ENCODE results near the gene KIRREL1. TPM values are rescaled to one million over a fixed set of nuclear protein-coding genes. Genes with fewer than 3 reads are reported as not detected.

KIRREL1 gene
- total and polyA plus RNA-seq, 5 donors from 2014 or later: not detected

GRCh38 chr1:158011714-158012113 lies 18.3 kb downstream of the KIRREL1 start:
- Histone ChIP-seq H3K9me3 (ENCODE audit: control insufficient read depth in 2 of 2, low read length in 2 of 2) (no peaks in the 10 kb centered on the region), H3K27me3 (ENCODE audit: control insufficient read depth, insufficient read depth, low read length) (peaks cover 2% of the 10 kb centered on the region), H3K4me3 (ENCODE audit: low read depth, low read length) (no peak overlapping the region), H3K4me1 (ENCODE audit: control insufficient read depth, insufficient read depth, low read length, poor library complexity, severe bottlenecking) (no peaks in the 10 kb centered on the region), H3K27ac (ENCODE audit: insufficient read depth, low read length, poor library complexity, severe bottlenecking) (no peak overlapping the region), H3K36me3 (ENCODE audit: control insufficient read depth, insufficient read depth, low read length) (no peaks in the 10 kb centered on the region)
- Mint-ChIP-seq H3K36me3 (peaks cover 4% of the 10 kb centered on the region), H3K9me3 (peaks cover 0 to 1% (median 0%) of the 10 kb centered on the region in 7 donors), H3K4me1 (no peaks in the 10 kb centered on the region), H3K4me3 (no peak overlapping the region), H3K27me3 (peaks cover 17% of the 10 kb centered on the region), H3K27ac (no peak overlapping the region)
- DNase-seq: no peak
- ATAC-seq (ENCODE audit: low read depth in 2 of 2): no peak

- Mint-ChIP-seq H3K4me3 (no peak overlapping the region), H3K36me3 (peaks cover 4% of the 10 kb centered on the region), H3K9me3 (no peaks in the 10 kb centered on the region), H3K4me1 (no peaks in the 10 kb centered on the region), H3K27me3 (peaks cover 11% of the 10 kb centered on the region), H3K27ac (no peak overlapping the region)
- Histone ChIP-seq H3K27me3 (ENCODE audit: control insufficient read depth, insufficient read depth, low read length) (peaks cover 2% of the 10 kb centered on the region), H3K4me3 (ENCODE audit: low read depth, low read length) (no peak overlapping the region), H3K36me3 (ENCODE audit: control insufficient read depth, insufficient read depth, low read length) (no peaks in the 10 kb centered on the region), H3K4me1 (ENCODE audit: control insufficient read depth, insufficient read depth, low read length, poor library complexity, severe bottlenecking) (no peaks in the 10 kb centered on the region), H3K9me3 (ENCODE audit: control insufficient read depth in 2 of 2, low read length in 2 of 2) (no peaks in the 10 kb centered on the region), H3K27ac (ENCODE audit: insufficient read depth, low read length, poor library complexity, severe bottlenecking) (no peak overlapping the region)
- ATAC-seq (ENCODE audit: low read depth in 2 of 2): no peak
- peak in 1 of 3 donors; percentile 1 for DNase-seq
These were observed 20.6 kb downstream of the KIRREL1 start for GRCh38 chr1:158013840-158014730.

- Mint-ChIP-seq H3K27ac (no peak overlapping the region), H3K36me3 (peaks cover 4% of the 10 kb centered on the region), H3K9me3 (no peaks in the 10 kb centered on the region), H3K4me1 (no peaks in the 10 kb centered on the region), H3K4me3 (no peak overlapping the region), H3K27me3 (peaks cover 11% of the 10 kb centered on the region)
- no peak for DNase-seq
- Histone ChIP-seq H3K4me1 (ENCODE audit: control insufficient read depth, insufficient read depth, low read length, poor library complexity, severe bottlenecking) (no peaks in the 10 kb centered on the region), H3K27me3 (ENCODE audit: control insufficient read depth, insufficient read depth, low read length) (peaks cover 2% of the 10 kb centered on the region), H3K4me3 (ENCODE audit: low read depth, low read length) (no peak overlapping the region), H3K27ac (ENCODE audit: insufficient read depth, low read length, poor library complexity, severe bottlenecking) (no peak overlapping the region), H3K36me3 (ENCODE audit: control insufficient read depth, insufficient read depth, low read length) (no peaks in the 10 kb centered on the region), H3K9me3 (ENCODE audit: control insufficient read depth in 2 of 2, low read length in 2 of 2) (no peaks in the 10 kb centered on the region)
- no peak for ATAC-seq (ENCODE audit: low read depth in 2 of 2)
These were observed 21.4 kb downstream of the KIRREL1 start for GRCh38 chr1:158014731-158015320.

- H3K27ac ChIP-seq (ENCODE audit: insufficient read depth, low read length, poor library complexity, severe bottlenecking): no peak overlapping the region
- no peaks in the 10 kb centered on the region for H3K4me1 Mint-ChIP-seq
- no peak for DNase-seq
- no peak for ATAC-seq (ENCODE audit: low read depth in 2 of 2)
- H3K4me3 Mint-ChIP-seq: no peak overlapping the region
- no peak overlapping the region for H3K4me3 ChIP-seq (ENCODE audit: low read depth, low read length)
- H3K27me3 Mint-ChIP-seq: peaks cover 11% of the 10 kb centered on the region
- H3K36me3 ChIP-seq (ENCODE audit: control insufficient read depth, insufficient read depth, low read length): no peaks in the 10 kb centered on the region
- H3K27me3 ChIP-seq (ENCODE audit: control insufficient read depth, insufficient read depth, low read length): peaks cover 5% of the 10 kb centered on the region
- H3K9me3 ChIP-seq (ENCODE audit: control insufficient read depth in 2 of 2, low read length in 2 of 2): no peaks in the 10 kb centered on the region
- no peak overlapping the region for H3K27ac Mint-ChIP-seq
- H3K9me3 Mint-ChIP-seq: no peaks in the 10 kb centered on the region
- H3K36me3 Mint-ChIP-seq: peaks cover 4% of the 10 kb centered on the region
- no peaks in the 10 kb centered on the region for H3K4me1 ChIP-seq (ENCODE audit: control insufficient read depth, insufficient read depth, low read length, poor library complexity, severe bottlenecking)
These were observed 23.3 kb downstream of the KIRREL1 start for GRCh38 chr1:158016651-158017335.

- Histone ChIP-seq H3K4me1 (ENCODE audit: control insufficient read depth, insufficient read depth, low read length, poor library complexity, severe bottlenecking) (no peaks in the 10 kb centered on the region), H3K9me3 (ENCODE audit: control insufficient read depth in 2 of 2, low read length in 2 of 2) (no peaks in the 10 kb centered on the region), H3K27me3 (ENCODE audit: control insufficient read depth, insufficient read depth, low read length) (peaks cover 5% of the 10 kb centered on the region), H3K4me3 (ENCODE audit: low read depth, low read length) (no peak overlapping the region), H3K27ac (ENCODE audit: insufficient read depth, low read length, poor library complexity, severe bottlenecking) (no peak overlapping the region), H3K36me3 (ENCODE audit: control insufficient read depth, insufficient read depth, low read length) (no peaks in the 10 kb centered on the region)
- ATAC-seq (ENCODE audit: low read depth in 2 of 2) (no peak), DNase-seq (no peak)
- no peaks in the 10 kb centered on the region for H3K4me1 Mint-ChIP-seq
- H3K27ac Mint-ChIP-seq: no peak overlapping the region
- peaks cover 4% of the 10 kb centered on the region for H3K36me3 Mint-ChIP-seq
- H3K9me3 Mint-ChIP-seq: no peaks in the 10 kb centered on the region
- no peak overlapping the region for H3K4me3 Mint-ChIP-seq
- peaks cover 6% of the 10 kb centered on the region for H3K27me3 Mint-ChIP-seq
These were observed 24.6 kb downstream of the KIRREL1 start for GRCh38 chr1:158017800-158018595.

GRCh38 chr1:158019171-158019868 lies 25.9 kb downstream of the KIRREL1 start:
- no peaks in the 10 kb centered on the region for H3K9me3 ChIP-seq (ENCODE audit: control insufficient read depth in 2 of 2, low read length in 2 of 2)
- Mint-ChIP-seq H3K36me3 (no peaks in the 10 kb centered on the region), H3K27ac (no peak overlapping the region), H3K4me1 (no peaks in the 10 kb centered on the region), H3K4me3 (no peak overlapping the region), H3K9me3 (no peaks in the 10 kb centered on the region), H3K27me3 (peaks cover 5% of the 10 kb centered on the region)
- H3K4me3 ChIP-seq (ENCODE audit: low read depth, low read length): no peak overlapping the region
- H3K27me3 ChIP-seq (ENCODE audit: control insufficient read depth, insufficient read depth, low read length): peaks cover 3% of the 10 kb centered on the region
- no peak for ATAC-seq (ENCODE audit: low read depth in 2 of 2)
- no peak for DNase-seq
- H3K36me3 ChIP-seq (ENCODE audit: control insufficient read depth, insufficient read depth, low read length): no peaks in the 10 kb centered on the region
- no peak overlapping the region for H3K27ac ChIP-seq (ENCODE audit: insufficient read depth, low read length, poor library complexity, severe bottlenecking)
- no peaks in the 10 kb centered on the region for H3K4me1 ChIP-seq (ENCODE audit: control insufficient read depth, insufficient read depth, low read length, poor library complexity, severe bottlenecking)

Data from CD4-positive, CD25-positive, alpha-beta regulatory T cell (primary cell).